Right cardiac atrium (tissue), 5 donors: ENCODE results near the gene GPATCH11. TPM values are rescaled to one million over a fixed set of nuclear protein-coding genes. Genes with fewer than 3 reads are reported as not detected.
A peak's percentile ranks its signal among the peaks of the same experiment; 100 is the strongest.

Experiments
- ATAC-seq, 2 donors: fragments of 200-7000 bp; cut with Tn5 transposase; one replicate each; pipeline versions ENCODE4 v1.8.0 to v1.9.1; 2020; ENCODE audit warnings: moderate library complexity in 2 of 2, mild to moderate bottlenecking in 1 of 2
- DNase-seq, 3 donors: peaks; one replicate each; pipeline ENCODE4 v3.0.0-alpha.2; 2020
- H3K27ac ChIP-seq: one replicate; pipeline ENCODE4 v1.5.1; 2013; ENCODE audit warnings: mild to moderate bottlenecking, low read length, control low read depth, moderate library complexity
- H3K27me3 ChIP-seq: one replicate; pipeline ENCODE4 v1.6.1; 2013; ENCODE audit not compliant: control insufficient read depth, insufficient read depth
- H3K4me1 ChIP-seq: one replicate; pipeline ENCODE4 v1.6.1; 2013; ENCODE audit warnings: low read length; ENCODE audit not compliant: control insufficient read depth, insufficient read depth
- H3K4me3 ChIP-seq: one replicate; pipeline ENCODE4 v1.5.1; 2013; ENCODE audit warnings: low read length, control low read depth
- H3K9me3 ChIP-seq: one replicate; pipeline ENCODE4 v1.6.1; 2013; ENCODE audit warnings: low read length; ENCODE audit not compliant: control insufficient read depth
- WGBS: extraction: QIAGEN DNeasy Blood & Tissue Kit; methylation state at CpG from one replicate; pipeline ENCODE4 v1.1.7; 2013; 5-methylcytosine and 5-hydroxymethylcytosine counted together
- intact Hi-C, 4 donors: fragments of 100-400 bp; cut with DNase I; formaldehyde crosslinking; loops; one replicate each; pipeline versions ENCODE4 v1.11.0 to v1.14.0; 2022 to 2023
- polyA plus RNA-seq: library from polyadenylated mRNA; stranded (reverse); fragments of 200-250 nt; gene quantifications from one replicate; pipeline ENCODE4 v1.2.3, GENCODE V29; 2013
- total RNA-seq, 4 donors: library from RNA; stranded (reverse); fragmentation: NEBNext Ultra II Directional; extraction: Animal tissue kit (Norgen Biotek cat#: 25700); gene quantifications; one replicate each; pipeline ENCODE4 v1.2.1, GENCODE V29; 2021
- donor health status: healthy with polysubstance abuse.
- donor health status: DM: no; HTN: yes; CAD: no.
- donor health status: DM: no; HTN: no; CAD: no.
- donor health status: DM: no; HTN: yes; CAD: no; lungs with severe emphysema.
- donor health status: DM: yes; HTN: yes; CAD: no.

Gene GPATCH11
- total and polyA plus RNA-seq, 5 donors, result 4.1 to 8.6 (median 5.8) TPM

DNA sequence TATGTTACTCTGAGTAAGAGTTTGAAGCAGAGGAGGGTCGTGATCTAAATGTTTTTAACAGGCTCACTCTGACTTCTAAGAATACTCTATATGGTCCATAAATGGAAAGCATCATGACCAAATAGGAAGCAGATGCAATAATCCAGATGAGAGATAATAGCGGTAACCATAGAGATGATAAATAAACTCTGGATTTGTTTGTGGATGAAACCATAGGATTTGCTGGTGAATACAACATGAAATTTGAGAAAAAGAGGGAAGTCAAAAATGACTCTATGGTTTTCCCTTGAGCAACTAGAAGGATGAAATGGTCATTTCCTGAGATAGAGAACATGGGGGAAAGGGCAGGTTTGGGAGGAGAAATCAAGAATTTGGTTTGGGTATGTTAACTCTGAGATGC lies 4.1 kb upstream of the GPATCH11 start:
- H3K9me3 ChIP-seq, result no peaks in the 10 kb centered on the region
- ATAC-seq (no peak), DNase-seq (no peak)
- intact Hi-C loops, result no loop called here
- no peak overlapping the region for H3K4me3 ChIP-seq
- H3K27me3 ChIP-seq, result no peaks in the 10 kb centered on the region
- H3K27ac ChIP-seq, result no peak overlapping the region
- 42% methylated on average over 2 of the region's 2 CpGs for WGBS
- peaks cover 2% of the 10 kb centered on the region for H3K4me1 ChIP-seq

DNA sequence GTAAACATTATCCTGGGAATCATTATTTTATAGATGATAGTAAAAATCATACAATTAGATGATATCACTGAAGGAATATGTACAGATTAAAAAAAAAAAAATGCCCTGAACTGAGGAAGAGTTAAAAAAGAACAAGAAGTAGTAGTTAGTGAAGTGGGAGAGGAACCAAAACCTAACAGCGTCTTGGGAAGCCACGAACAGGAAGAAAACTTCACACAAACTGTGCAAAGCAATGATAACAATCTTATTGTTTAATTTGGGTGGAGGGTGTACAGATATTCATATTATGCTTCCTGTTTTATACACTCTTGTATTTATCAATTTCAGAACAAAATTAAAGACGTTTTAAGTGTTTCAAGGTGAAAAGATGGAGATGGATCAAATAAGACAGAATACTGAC lies 3.6 kb upstream of the GPATCH11 start:
- ATAC-seq (no peak), DNase-seq (no peak)
- intact Hi-C loops, result no loop called here
- 27% methylated on average over 3 of the region's 3 CpGs for whole genome bisulfite sequencing
- Histone ChIP-seq H3K27me3 (no peaks in the 10 kb centered on the region), H3K9me3 (no peaks in the 10 kb centered on the region), H3K4me3 (no peak overlapping the region), H3K4me1 (peaks cover 2% of the 10 kb centered on the region), H3K27ac (no peak overlapping the region)

DNA sequence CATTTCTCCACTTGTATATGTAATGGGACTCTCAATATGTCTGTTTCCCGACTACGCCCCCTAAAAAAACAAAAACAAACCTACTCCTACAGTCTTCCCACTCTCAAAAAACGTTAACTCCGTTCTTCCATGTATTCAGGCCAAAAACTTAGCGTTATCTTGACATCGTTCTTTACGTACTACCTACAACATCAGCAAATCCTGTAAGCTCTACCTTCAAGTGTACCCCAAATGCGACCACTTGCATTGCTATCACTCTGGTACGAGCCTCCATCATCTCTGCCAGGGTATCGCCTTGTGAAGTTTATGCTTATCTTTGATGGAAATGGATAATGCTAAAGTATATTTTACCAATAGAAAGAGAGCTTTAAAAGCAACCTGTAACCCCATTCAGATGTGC lies 479 bp downstream of the GPATCH11 start:
- no peaks in the 10 kb centered on the region for H3K9me3 ChIP-seq
- WGBS, result 2% methylated on average over 10 of the region's 10 CpGs
- H3K27ac ChIP-seq, result no peak overlapping the region
- intact Hi-C loops, result no loop called here
- no peaks in the 10 kb centered on the region for H3K4me1 ChIP-seq
- DNase-seq (no peak), ATAC-seq (no peak)
- peak overlapping the region; percentile 80 for H3K4me3 ChIP-seq
- H3K27me3 ChIP-seq, result no peaks in the 10 kb centered on the region

DNA sequence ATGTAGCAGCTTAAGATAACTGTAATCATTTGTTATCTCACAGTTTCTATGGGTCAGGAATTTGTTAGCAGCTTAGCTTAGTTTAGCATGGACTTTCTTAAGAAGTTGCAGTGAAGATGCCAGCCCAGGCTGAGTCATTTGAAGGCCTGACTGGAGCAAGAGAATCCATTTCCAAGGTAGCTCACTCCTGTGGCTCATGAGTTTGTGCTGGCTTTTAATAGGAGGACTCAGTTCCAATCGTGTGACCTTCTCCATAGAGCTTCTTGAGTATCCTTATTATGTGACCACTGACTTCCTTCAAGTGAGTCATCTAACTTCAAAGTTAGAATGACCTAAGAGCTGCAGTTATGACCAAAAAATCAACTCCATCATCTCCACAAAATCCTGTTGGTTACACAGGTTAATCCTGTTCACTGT lies 1.4 kb downstream of the GPATCH11 start:
- peak overlapping the region; percentile 8 for H3K4me3 ChIP-seq
- ATAC-seq, result no peak
- no peaks in the 10 kb centered on the region for H3K9me3 ChIP-seq
- intact Hi-C loops, result no loop called here
- H3K4me1 ChIP-seq, result no peaks in the 10 kb centered on the region
- no peak overlapping the region for H3K27ac ChIP-seq
- DNase-seq, result no peak
- H3K27me3 ChIP-seq, result no peaks in the 10 kb centered on the region
- 62% methylated on average over 1 of the region's 1 CpG for WGBS

DNA sequence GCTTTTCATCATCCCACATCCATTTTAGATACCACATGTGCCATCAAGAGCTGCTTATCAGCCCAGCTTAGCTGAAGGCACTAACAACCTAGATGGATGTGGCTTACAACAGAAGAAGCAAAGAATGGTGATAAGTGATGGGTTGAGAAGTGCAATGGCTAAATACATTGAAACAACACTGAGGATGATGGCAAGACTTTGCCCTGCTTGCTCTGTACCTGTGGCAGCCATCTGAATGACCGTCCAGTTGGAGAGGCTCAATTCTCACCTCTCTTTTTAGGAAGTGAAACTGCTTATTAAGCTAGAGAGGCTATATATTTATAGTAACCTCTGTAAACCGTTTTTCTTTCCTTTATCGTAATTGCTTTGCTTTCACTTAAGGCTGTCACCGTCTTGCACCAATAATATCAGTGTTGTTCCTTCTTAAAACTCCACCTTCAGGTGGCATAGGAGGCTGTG lies 5.7 kb downstream of the GPATCH11 start:
- Histone ChIP-seq H3K27ac (no peak overlapping the region), H3K27me3 (no peaks in the 10 kb centered on the region)
- 74% methylated on average over 4 of the region's 4 CpGs for WGBS

DNA sequence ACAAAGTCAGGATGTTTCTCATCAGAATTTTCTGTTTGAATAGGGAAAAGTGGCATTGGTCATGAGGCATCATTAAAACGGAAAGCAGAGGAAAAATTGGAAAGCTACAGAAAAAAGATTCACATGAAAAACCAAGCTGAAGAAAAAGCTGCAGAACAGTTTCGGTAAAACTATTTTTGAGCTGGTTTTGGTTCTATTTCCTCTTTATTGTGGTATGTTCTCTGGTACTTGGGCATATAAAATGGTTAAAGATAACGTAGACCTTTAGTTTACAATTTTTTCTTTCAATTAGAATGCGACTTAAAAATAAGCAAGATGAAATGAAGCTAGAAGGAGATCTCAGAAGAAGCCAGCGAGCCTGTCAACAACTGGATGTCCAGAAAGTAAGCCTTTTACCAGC lies 7.6 kb downstream of the GPATCH11 start:
- Histone ChIP-seq H3K27me3 (no peaks in the 10 kb centered on the region), H3K4me1 (no peaks in the 10 kb centered on the region), H3K9me3 (no peaks in the 10 kb centered on the region), H3K4me3 (no peak overlapping the region), H3K27ac (no peak overlapping the region)
- ATAC-seq, result no peak
- intact Hi-C loops, result no loop called here
- WGBS, result 89% methylated on average over 5 of the region's 5 CpGs
- DNase-seq, result no peak

More for the DNA sequence above, 5.7 kb downstream of the GPATCH11 start:
- Histone ChIP-seq H3K4me1 (no peaks in the 10 kb centered on the region), H3K9me3 (no peaks in the 10 kb centered on the region), H3K4me3 (no peak overlapping the region)
- ATAC-seq (no peak), DNase-seq (no peak)
- intact Hi-C loops, result no loop called here

DNA sequence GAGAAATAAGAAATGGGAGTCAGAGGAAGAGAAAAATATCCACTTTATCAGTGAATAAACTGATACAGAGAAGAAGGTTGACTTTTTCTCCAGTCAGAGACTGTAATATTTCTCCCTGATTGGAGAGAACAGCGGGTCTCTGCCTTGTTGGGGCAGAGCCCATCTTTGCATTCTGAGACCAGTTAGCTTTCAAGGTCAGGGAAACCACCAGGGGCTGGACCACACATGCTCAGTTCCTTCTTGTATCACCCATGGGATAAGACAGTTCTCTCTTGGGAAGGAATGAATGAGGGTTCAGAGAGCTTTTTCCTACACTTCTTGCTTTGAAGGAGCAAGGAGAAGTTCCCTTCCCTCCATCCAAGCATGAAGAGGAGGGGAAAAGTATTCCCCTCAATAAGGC lies 12.2 kb downstream of the GPATCH11 start:
- intact Hi-C loops, result no loop called here
- 89% methylated on average over 1 of the region's 1 CpG for WGBS
- no peaks in the 10 kb centered on the region for H3K4me1 ChIP-seq

DNA sequence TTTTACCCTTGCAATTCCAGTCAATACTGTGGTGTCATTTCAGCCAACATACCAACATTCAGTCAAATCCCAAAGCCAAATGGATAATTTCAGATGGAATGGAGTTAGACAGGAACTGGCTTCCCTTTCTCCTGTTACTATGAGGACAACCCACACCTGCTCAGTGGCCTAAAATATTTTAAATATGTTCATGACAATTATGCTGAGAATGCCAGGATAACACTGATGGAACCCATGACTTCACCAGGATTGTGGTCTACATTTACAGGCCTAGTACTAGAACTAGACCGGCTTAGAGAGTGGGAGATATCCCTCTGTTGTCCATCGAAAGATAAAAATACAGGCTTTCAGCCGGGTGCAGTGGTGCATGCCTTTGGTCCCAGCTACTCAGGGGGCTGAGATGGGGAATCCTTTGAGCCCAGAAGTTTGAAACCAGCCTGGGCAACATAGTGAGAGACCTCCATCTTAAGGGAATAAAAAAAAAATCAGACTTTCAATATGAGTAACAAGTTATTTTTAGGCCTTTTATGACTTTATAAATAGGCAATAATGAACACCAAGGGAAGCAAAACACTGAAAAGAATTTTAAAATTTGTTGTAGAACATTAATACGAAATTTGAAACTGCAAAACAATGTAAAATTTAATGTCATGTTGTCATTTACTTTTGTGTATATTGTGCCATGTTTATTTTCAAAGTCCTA lies 14.2 kb downstream of the GPATCH11 start:
- Histone ChIP-seq H3K4me1 (no peaks in the 10 kb centered on the region), H3K27me3 (no peaks in the 10 kb centered on the region), H3K4me3 (no peak overlapping the region), H3K9me3 (no peaks in the 10 kb centered on the region), H3K27ac (no peak overlapping the region)
- 85% methylated on average over 4 of the region's 4 CpGs for WGBS
- intact Hi-C loops, result no loop called here
- ATAC-seq (no peak), DNase-seq (no peak)

More for the DNA sequence above, 12.2 kb downstream of the GPATCH11 start:
- Histone ChIP-seq H3K27ac (no peak overlapping the region), H3K27me3 (no peaks in the 10 kb centered on the region), H3K4me3 (no peak overlapping the region), H3K9me3 (no peaks in the 10 kb centered on the region)
- ATAC-seq (no peak), DNase-seq (no peak)

DNA sequence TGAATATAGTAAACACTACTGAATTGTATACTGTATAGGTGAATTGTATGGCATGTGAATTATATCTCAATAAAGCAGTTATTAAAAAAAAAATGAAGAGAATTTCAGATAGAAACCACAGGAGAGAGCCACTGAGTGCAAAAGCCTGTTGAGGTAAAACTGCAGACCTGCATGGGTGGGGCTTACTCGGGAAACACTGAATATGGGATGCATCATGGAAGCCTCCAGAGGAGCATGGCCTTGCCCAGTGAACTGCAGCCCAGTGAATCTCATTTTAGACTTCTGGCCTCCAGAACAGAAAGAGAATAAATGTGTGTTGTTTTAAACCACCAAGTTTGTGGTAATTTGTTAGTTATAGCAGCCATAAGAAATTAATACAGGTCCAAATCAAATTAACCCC lies 15.7 kb downstream of the GPATCH11 start:
- WGBS, result 71% methylated on average over 1 of the region's 1 CpG
- Histone ChIP-seq H3K4me1 (no peaks in the 10 kb centered on the region), H3K4me3 (no peak overlapping the region), H3K27me3 (no peaks in the 10 kb centered on the region), H3K27ac (no peak overlapping the region), H3K9me3 (no peaks in the 10 kb centered on the region)
- intact Hi-C loops, result no loop called here
- DNase-seq (no peak), ATAC-seq (no peak)

DNA sequence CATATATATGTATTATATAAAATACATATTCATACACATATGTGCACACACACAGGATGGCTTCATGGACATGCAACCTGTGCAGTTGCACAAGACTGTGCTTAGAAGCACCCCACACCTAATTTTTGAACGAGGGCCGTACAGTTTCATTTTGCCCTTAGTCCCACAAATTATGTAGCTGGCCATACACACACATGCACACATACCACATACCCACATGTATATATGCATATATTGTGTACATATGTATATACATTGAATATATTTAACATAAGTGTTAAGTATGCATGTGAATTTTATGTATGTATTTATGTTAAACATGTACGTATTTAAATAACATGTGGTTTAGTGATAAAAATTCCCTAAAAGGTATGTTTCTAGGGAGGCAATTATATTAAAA lies 18.3 kb downstream of the GPATCH11 start:
- Histone ChIP-seq H3K9me3 (no peaks in the 10 kb centered on the region), H3K4me3 (no peak overlapping the region), H3K27ac (no peak overlapping the region), H3K27me3 (no peaks in the 10 kb centered on the region), H3K4me1 (no peaks in the 10 kb centered on the region)
- DNase-seq, result no peak
- intact Hi-C loops, result no loop called here
- 93% methylated on average over 3 of the region's 3 CpGs for WGBS
- ATAC-seq, result no peak

DNA sequence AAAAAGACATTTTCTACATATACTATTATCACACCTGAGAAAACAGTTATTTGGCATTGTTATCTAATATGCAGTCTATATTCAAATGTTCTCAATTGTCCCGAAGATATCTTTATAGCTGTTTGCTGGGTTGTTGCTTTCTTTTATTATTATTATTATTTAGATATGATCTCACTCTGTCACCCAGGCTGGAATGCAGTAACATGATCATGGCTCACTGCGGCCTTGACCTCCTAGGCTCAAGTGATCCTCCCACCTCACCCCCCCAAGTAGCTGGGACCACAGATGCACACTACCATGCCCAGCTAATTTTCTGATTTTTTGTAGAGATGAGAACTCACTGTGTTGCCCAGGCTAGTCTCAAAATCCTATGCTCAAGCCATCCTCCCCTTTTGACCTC lies 19.9 kb downstream of the GPATCH11 start:
- no peaks in the 10 kb centered on the region for H3K4me1 ChIP-seq
- intact Hi-C loops, result no loop called here
- 97% methylated on average over 2 of the region's 2 CpGs for WGBS
- DNase-seq (no peak), ATAC-seq (no peak)
- no peaks in the 10 kb centered on the region for H3K9me3 ChIP-seq
- H3K27ac ChIP-seq, result no peak overlapping the region
- no peaks in the 10 kb centered on the region for H3K27me3 ChIP-seq
- no peak overlapping the region for H3K4me3 ChIP-seq

DNA sequence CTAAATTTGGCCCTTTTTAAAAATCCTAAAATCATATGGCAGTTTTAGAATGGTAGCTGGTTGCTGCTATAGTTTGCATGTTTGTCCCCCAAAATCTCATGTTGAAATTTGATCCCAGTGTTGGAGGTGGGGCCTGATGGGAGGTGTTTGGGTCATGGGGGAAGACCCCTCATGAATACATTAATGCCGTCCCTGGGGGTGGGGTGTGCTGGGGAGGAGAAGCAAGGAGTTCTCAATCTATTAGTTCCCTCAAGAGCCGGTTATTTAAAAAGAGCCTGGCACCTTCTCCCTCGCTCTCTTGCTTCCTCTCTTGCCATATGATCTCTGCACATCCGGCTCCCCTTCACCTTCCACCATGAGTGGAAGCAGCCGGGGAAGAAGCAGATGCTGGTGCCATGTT lies 20.8 kb downstream of the GPATCH11 start:
- 82% methylated on average over 5 of the region's 5 CpGs for WGBS
- no peak overlapping the region for H3K27ac ChIP-seq
- DNase-seq (no peak), ATAC-seq (no peak)
- no peaks in the 10 kb centered on the region for H3K9me3 ChIP-seq
- intact Hi-C loops, result no loop called here
- H3K4me1 ChIP-seq, result no peaks in the 10 kb centered on the region
- no peaks in the 10 kb centered on the region for H3K27me3 ChIP-seq
- H3K4me3 ChIP-seq, result no peak overlapping the region
